GM18502 (cell line): ENCODE data around the gene MCF2L.
A peak's percentile ranks its signal among the peaks of the same experiment; 100 is the strongest.
"Not testable (repeated sequence)": the region's sequence is repeated elsewhere in the genome, so short reads cannot be mapped to it uniquely, and the experiment has no call there.

Experiments used
- ATAC-seq: cut with Tn5 transposase; IDR thresholded peaks from one replicate; pipeline ENCODE4 v1.9.1; 2021; ENCODE audit warnings: mild to moderate bottlenecking; ENCODE audit not compliant: unreplicated experiment, poor library complexity

Gene MCF2L

GRCh38 chr13:112968910-112969691, at the start of gene MCF2L:
Gene MCF2L (plus strand): TSS chr13:112969214. CDS start chr13:112969380, 166 bp downstream.
- ATAC-seq = no peak

GRCh38 chr13:112923962-112924361, 45.1 kb upstream of the MCF2L start:
- no peak for ATAC-seq

- no peak for ATAC-seq
These were observed 44.6 kb upstream of the MCF2L start for GRCh38 chr13:112924365-112924764.

- ATAC-seq = no peak
These were observed 43.0 kb upstream of the MCF2L start for GRCh38 chr13:112926003-112926402.

GRCh38 chr13:112926993-112927392, 42.0 kb upstream of the MCF2L start:
- ATAC-seq = no peak

- no peak for ATAC-seq
These were observed 40.7 kb upstream of the MCF2L start for GRCh38 chr13:112928020-112928971.

GRCh38 chr13:112928972-112929782, 39.8 kb upstream of the MCF2L start:
- ATAC-seq = no peak

GRCh38 chr13:112929783-112930055, 39.3 kb upstream of the MCF2L start:
- ATAC-seq = no peak

GRCh38 chr13:112930192-112930591, 38.8 kb upstream of the MCF2L start:
- no peak for ATAC-seq

GRCh38 chr13:112931028-112931934, 37.7 kb upstream of the MCF2L start:
- ATAC-seq = no peak

GRCh38 chr13:112932971-112933370, 36.0 kb upstream of the MCF2L start:
- ATAC-seq = no peak

- no peak for ATAC-seq
These were observed 35.4 kb upstream of the MCF2L start for GRCh38 chr13:112933649-112934048.

- no peak for ATAC-seq
These were observed 34.9 kb upstream of the MCF2L start for GRCh38 chr13:112934078-112934477.

- no peak for ATAC-seq
These were observed 30.3 kb upstream of the MCF2L start for GRCh38 chr13:112938680-112939079.

- no peak for ATAC-seq
These were observed 28.8 kb upstream of the MCF2L start for GRCh38 chr13:112940236-112940635.

- ATAC-seq = no peak
These were observed 27.7 kb upstream of the MCF2L start for GRCh38 chr13:112941349-112941748.

- not testable (repeated sequence) for ATAC-seq
These were observed 27.2 kb upstream of the MCF2L start for GRCh38 chr13:112941765-112942164.

- peak; percentile 98 for ATAC-seq
These were observed 26.2 kb upstream of the MCF2L start for GRCh38 chr13:112942689-112943308.
